Activated CD4-positive, alpha-beta T cell treated with anti-CD3 and anti-CD28 coated beads, Interleukin-2, amount 10 ng/mL, durations not matched to agents 24 days and 14 days (primary cell): ENCODE measurements around the gene PNMA1. TPM values are rescaled to one million over a fixed set of nuclear protein-coding genes. Genes with fewer than 3 reads are reported as not detected.
A peak's percentile ranks its signal among the peaks of the same experiment; 100 is the strongest.
"Not testable (repeated sequence)": the region's sequence is repeated elsewhere in the genome, so short reads cannot be mapped to it uniquely, and the experiment has no call there.

Experiments used
- DNase-seq: peaks from one replicate; pipeline ENCODE4 v3.0.0; 2022
- H3K27ac Mint-ChIP-seq: one replicate; pipeline ENCODE4 v1.8.0; 2022; ENCODE audit warnings: mild to moderate bottlenecking, mixed read lengths
- H3K27me3 Mint-ChIP-seq: one replicate; pipeline ENCODE4 v1.8.0; 2022; ENCODE audit warnings: mixed read lengths
- H3K36me3 Mint-ChIP-seq: one replicate; pipeline ENCODE4 v1.8.0; 2022; ENCODE audit warnings: low read depth, mild to moderate bottlenecking, mixed read lengths
- H3K4me1 Mint-ChIP-seq: one replicate; pipeline ENCODE4 v1.8.0; 2021; ENCODE audit warnings: mixed read lengths
- H3K4me3 Mint-ChIP-seq: one replicate; pipeline ENCODE4 v1.8.0; 2022; ENCODE audit warnings: mild to moderate bottlenecking, moderate library complexity, mixed read lengths
- H3K9me3 Mint-ChIP-seq: one replicate; pipeline ENCODE4 v1.8.0; 2021; ENCODE audit warnings: mixed read lengths
- intact Hi-C: fragments of 100-400 bp; cut with micrococcal nuclease; formaldehyde crosslinking; loops from one replicate; pipeline ENCODE4 v1.15.1; 2023
- total RNA-seq: library from RNA; stranded (reverse); gene quantifications from 2 replicates; pipeline ENCODE4 v1.2.3, GENCODE V29; 2022

The PNMA1 gene
- total RNA-seq, 1 donor from 2014 or later, result 30.4 TPM

DNA sequence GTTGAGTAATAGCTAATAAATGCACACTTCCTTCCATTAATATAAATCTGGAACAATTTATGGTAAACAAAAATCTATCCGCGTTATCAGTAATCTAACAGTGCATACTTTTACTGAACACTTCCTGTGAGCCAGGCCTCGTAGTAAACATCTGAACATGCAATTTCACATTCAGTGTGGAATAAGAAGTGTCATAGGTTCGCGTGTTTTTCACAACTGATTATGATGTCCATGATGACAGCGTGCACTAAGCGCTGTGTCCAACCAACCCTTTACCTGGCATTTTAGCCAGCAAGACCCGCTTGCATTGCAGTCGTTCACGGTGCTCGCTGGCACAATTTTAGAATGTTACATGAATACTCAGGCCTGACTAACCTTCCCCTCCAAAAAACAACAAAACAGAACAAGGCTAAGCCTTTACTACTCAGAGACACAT lies 2.1 kb downstream of the PNMA1 start:
- peak overlapping the region; percentile 92 for H3K4me3 Mint-ChIP-seq
- peaks cover 30% of the 10 kb centered on the region for H3K36me3 Mint-ChIP-seq
- H3K9me3 Mint-ChIP-seq, result no peaks in the 10 kb centered on the region
- peak overlapping the region; percentile 93 for H3K27ac Mint-ChIP-seq
- H3K4me1 Mint-ChIP-seq, result peaks cover 27% of the 10 kb centered on the region
- intact Hi-C loops, result loop anchor here (1.0 to 10.0 kb wide), 5 partner anchors 16 to 305 kb away; partner anchors contain the start of genes BBOF1, DNAL1, ENTPD5 and RIOX1
- H3K27me3 Mint-ChIP-seq, result no peaks in the 10 kb centered on the region
- peak; percentile 73 for DNase-seq

DNA sequence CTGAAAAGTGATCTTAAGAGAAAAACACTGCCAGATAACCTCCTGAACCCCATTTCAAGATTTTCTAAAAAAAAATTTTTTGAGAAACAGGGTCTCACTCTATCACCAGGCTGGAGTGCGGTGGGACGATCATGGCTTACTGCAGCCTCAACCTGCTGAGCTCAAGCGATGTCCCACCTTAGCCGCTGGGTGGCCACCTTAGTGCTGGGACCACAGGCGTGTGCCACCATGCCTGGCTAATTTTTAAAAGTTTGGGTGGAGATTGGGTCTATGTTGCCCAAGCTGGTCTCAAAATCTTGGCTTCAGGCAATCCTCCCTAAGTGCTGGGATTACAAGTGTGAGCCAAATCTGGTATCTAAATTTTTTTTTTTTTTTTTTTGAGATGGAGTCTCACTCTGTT lies 3.4 kb downstream of the PNMA1 start:
- Mint-ChIP-seq H3K27me3 (no peaks in the 10 kb centered on the region), H3K27ac (no peak overlapping the region), H3K4me1 (peaks cover 25% of the 10 kb centered on the region), H3K9me3 (no peaks in the 10 kb centered on the region), H3K36me3 (peaks cover 19% of the 10 kb centered on the region), H3K4me3 (no peak overlapping the region)
- intact Hi-C loops, result loop anchor here (5.0 to 10.0 kb wide), 3 partner anchors 177 to 307 kb away; partner anchors contain the start of genes BBOF1, ENTPD5, RIOX1 and ZNF410
- no peak for DNase-seq

DNA sequence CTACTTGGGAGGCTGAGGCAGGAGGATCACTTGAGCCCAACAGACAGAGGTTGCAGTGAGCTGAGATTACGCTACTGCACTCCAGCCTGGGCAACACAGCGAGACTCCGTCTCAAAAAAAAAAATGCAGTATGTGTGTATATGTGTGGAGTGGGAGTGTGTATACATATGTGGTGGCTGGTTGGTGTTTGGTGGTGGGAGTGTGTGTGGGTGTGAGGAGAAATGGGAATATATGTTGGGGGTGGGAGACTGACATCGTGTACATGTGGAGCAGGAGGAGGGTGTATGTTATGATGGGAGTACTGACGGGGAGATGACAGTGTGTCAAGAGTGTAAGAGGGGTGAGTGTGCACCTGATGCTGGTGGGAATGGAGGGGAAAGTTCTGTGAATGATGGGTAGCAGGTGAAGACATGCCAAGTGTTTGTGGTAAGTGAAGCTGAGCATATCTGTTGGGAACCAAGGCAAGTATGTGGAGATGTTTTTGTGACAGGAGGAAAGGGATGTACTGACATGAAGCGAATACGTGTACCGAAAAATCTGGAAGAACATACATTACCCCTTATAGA lies 4.2 kb downstream of the PNMA1 start:
- intact Hi-C loops, result loop anchor here (5.0 to 10.0 kb wide), 3 partner anchors 177 to 307 kb away; partner anchors contain the start of genes BBOF1, ENTPD5, RIOX1 and ZNF410
- H3K4me3 Mint-ChIP-seq, result peak overlapping the region; percentile 25
- H3K27ac Mint-ChIP-seq, result peak overlapping the region; percentile 19

DNA sequence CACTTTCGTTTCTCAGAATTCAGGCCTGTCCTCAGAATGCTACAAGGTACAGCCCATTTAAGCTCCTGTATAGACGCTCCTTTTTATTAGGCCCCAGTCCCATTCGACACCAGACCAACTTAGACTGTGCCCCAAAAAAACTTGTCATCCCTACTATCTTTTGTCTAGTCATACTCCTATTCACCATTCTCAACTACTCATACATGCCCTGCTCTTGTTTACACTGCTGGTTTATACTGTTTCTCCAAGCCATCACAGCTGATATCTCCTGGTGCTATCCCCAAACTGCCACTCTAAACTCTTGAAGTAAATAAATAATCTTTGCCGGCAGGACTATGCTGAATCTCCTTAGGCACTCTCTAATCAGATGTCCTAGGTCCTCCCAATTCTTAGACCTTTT lies 6.1 kb downstream of the PNMA1 start:
- DNase-seq, H3K9me3 Mint-ChIP-seq, H3K36me3 Mint-ChIP-seq, H3K4me3 Mint-ChIP-seq, H3K27ac Mint-ChIP-seq, intact Hi-C loops, H3K27me3 Mint-ChIP-seq: not testable (repeated sequence)
- peaks cover 16% of the 10 kb centered on the region for H3K4me1 Mint-ChIP-seq

More for the DNA sequence above, 4.2 kb downstream of the PNMA1 start:
- Mint-ChIP-seq H3K27me3 (no peaks in the 10 kb centered on the region), H3K4me1 (peaks cover 25% of the 10 kb centered on the region), H3K36me3 (peaks cover 17% of the 10 kb centered on the region), H3K9me3 (no peaks in the 10 kb centered on the region)
- DNase-seq, result no peak

DNA sequence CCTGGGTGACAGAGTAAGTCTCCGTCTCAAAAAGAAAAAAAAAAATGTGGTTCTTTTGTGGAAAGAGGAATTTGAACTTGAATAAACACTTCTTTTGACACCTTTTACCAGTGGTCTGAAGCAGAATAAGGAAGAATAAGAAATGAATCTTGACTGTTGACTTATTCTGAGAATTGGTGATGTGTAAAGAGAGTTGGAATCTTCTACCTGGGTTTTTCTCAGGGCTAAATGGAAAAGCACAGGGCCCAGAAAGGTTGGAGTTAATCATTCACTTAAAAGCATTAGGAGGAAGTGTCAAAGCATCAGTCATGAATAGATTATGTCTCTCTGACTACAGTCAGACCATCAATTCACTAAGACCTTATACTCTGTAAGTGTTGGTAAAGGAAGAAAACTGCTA lies 13.9 kb downstream of the PNMA1 start:
- peak; percentile 48 for DNase-seq
- H3K4me1 Mint-ChIP-seq, result peaks cover 26% of the 10 kb centered on the region
- intact Hi-C loops, result no loop called here
- peak overlapping the region; percentile 38 for H3K27ac Mint-ChIP-seq
- H3K4me3 Mint-ChIP-seq, result no peak overlapping the region
- no peaks in the 10 kb centered on the region for H3K9me3 Mint-ChIP-seq
- H3K36me3 Mint-ChIP-seq, result no peaks in the 10 kb centered on the region
- peaks cover 2% of the 10 kb centered on the region for H3K27me3 Mint-ChIP-seq

DNA sequence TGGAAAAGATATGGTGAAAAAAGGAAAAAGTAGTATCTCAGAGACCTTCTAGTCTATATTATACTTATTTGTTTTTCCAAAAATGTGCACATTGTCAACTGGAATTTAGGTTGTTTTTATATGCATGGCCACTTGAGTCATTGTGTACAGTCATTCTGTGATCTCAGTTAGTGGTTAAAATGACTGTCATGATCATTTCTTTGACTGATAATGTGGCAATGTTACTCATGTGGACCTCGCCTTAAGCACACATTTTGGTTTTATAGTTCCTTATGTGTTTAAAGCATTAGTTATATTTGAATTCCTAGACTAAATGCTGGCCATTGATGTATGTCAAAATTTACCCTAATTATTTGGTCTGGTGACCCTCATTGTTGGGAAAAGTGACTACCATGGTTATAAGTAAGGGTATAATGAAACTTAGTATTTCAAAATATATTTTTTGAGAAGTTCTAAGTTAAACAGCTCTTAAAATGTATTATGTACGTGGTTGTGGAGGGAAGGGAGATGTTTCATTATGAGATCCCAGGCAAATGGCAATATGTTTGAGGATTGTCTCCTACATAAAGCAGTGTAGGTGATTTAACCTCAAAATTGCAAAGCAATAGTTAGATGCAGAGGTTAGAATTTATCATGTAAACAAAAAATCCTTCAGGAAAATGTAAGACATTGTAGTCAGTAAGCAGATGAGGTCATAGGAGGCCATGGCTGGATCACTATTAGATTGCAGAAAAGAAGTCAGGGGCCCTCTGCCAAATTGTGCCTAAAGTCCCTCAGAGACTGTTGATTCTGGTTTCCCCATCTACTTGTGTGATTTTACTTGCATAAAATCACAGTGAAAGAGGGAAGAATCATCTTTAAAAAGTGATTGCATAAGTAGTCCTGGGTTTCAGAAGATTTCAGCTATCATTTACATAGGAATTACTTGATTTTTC lies 17.5 kb downstream of the PNMA1 start:
- H3K36me3 Mint-ChIP-seq, result peaks cover 2% of the 10 kb centered on the region
- intact Hi-C loops, result loop anchor here (1.0 kb wide), 2 partner anchors 16 to 62 kb away; no protein-coding TSS in a partner anchor

DNA sequence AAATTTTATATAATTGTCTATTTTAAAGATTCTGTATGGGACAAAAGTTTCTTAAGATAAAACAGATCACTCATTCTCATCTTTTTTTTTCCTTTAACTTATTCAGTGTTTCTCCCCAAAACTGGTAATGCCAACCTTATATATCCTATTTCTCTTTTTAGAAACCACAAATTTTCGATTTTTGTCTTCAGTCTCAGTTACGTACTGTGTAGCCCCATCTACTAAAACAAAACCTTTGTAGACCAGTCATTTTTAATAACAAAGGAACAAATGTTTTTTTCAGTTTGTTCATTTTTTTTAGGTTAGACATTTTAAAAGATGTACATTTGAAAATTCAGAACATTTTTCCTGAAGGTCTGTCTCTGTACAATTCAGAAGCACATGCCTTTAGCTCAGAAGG lies 18.2 kb downstream of the PNMA1 start:
- Mint-ChIP-seq H3K4me3 (peak overlapping the region; percentile 69), H3K9me3 (no peaks in the 10 kb centered on the region), H3K27me3 (no peaks in the 10 kb centered on the region), H3K36me3 (peaks cover 2% of the 10 kb centered on the region), H3K27ac (peak overlapping the region; percentile 90), H3K4me1 (peaks cover 23% of the 10 kb centered on the region)
- no peak for DNase-seq
- intact Hi-C loops, result loop anchor here (1.0 kb wide), 2 partner anchors 16 to 62 kb away; no protein-coding TSS in a partner anchor

More for the DNA sequence above, 17.5 kb downstream of the PNMA1 start:
- Mint-ChIP-seq H3K4me3 (peak overlapping the region; percentile 69), H3K27me3 (no peaks in the 10 kb centered on the region), H3K4me1 (peaks cover 26% of the 10 kb centered on the region), H3K9me3 (no peaks in the 10 kb centered on the region), H3K27ac (peak overlapping the region; percentile 90)
- DNase-seq, result peak; percentile 56

DNA sequence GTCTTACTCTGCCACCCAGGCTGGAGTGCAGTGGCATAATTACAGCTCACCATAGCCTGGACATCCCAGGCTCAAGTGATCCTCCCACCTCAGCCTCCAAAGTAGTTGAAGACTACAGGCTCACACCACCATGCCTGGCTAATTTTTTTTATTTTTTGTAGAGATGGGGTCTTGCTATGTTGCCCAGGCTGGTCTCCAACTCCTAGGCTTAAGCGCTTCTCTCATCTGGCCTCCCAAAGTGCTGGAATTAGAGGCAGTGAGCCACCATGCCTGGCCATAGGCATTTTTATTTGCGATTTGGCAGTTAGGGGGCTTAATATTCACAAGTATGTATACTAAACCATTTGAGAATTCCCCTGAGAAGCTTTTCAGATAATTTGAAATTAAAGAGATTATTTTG lies 19.1 kb downstream of the PNMA1 start:
- Mint-ChIP-seq H3K9me3 (no peaks in the 10 kb centered on the region), H3K4me1 (peaks cover 16% of the 10 kb centered on the region), H3K4me3 (no peak overlapping the region), H3K27me3 (no peaks in the 10 kb centered on the region), H3K36me3 (peaks cover 2% of the 10 kb centered on the region), H3K27ac (no peak overlapping the region)
- intact Hi-C loops, result no loop called here
- DNase-seq, result no peak

DNA sequence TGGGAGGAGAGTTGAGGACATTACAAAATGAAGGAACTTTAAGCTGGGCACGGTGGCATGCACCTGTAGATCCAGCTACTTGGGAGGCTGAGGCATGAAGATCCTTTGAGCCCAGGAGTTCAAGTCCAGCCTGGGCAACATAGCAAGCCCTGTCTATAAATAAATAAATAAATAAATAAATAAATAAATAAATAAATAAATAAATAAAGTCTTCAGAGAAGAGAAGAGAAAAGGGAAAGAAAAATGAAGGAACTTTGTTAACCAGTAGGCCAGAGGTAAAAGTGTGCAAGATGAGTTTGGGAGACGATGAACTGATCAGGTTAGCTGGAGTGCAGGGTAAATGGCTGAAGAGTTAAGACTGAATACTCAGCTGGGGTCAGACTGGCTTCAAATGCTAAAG lies 20.1 kb downstream of the PNMA1 start:
- no peaks in the 10 kb centered on the region for H3K9me3 Mint-ChIP-seq
- intact Hi-C loops, result no loop called here

DNA sequence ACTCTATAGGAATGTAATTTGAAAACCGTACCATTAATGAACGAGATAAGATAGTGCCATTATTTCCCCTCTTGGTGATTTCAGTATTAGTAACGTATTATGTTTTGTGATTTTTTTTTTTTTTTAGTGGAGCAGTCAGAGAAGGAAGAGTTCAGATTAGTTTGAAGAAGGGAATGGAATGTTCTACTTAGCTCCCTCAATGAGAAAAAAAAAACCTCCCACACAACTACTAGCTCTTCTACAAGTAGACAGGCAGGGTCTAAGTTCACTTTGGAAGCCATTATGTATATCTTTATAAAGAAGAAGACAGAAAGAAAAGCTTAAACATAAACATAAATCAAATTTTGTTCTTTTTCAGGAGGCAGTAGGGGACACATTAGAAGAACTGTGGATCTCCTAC lies 27.3 kb downstream of the PNMA1 start:
- Mint-ChIP-seq H3K36me3 (no peaks in the 10 kb centered on the region), H3K27me3 (no peaks in the 10 kb centered on the region), H3K4me3 (no peak overlapping the region), H3K4me1 (no peaks in the 10 kb centered on the region), H3K9me3 (no peaks in the 10 kb centered on the region), H3K27ac (no peak overlapping the region)
- intact Hi-C loops, result no loop called here
- DNase-seq, result no peak

More for the DNA sequence above, 20.1 kb downstream of the PNMA1 start:
- Mint-ChIP-seq H3K36me3 (peaks cover 2% of the 10 kb centered on the region), H3K27ac (no peak overlapping the region), H3K4me1 (peaks cover 16% of the 10 kb centered on the region), H3K4me3 (no peak overlapping the region), H3K27me3 (no peaks in the 10 kb centered on the region)
- no peak for DNase-seq

DNA sequence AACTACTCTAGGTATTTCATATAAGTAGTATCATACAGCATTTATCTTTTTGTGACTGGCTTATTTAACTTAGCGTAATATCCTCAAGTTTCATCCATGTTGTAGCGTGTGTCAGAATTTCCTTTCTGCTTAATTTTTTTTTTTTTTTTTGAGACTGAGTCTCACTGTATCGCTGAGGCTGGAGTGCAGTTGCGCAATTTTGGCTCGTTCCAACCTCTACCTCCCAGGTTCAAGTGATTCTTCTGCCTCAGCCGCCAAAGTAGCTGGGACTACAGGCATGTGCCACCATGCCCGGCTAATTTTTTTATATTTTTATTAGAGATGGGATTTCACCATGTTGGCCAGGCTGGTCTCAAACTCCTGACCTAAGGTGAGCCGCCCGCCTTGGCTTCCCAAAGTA lies 28.9 kb downstream of the PNMA1 start:
- intact Hi-C loops, result no loop called here
- Mint-ChIP-seq H3K27ac (no peak overlapping the region), H3K9me3 (no peaks in the 10 kb centered on the region), H3K4me3 (no peak overlapping the region), H3K27me3 (no peaks in the 10 kb centered on the region), H3K4me1 (no peaks in the 10 kb centered on the region), H3K36me3 (no peaks in the 10 kb centered on the region)
- DNase-seq, result no peak

DNA sequence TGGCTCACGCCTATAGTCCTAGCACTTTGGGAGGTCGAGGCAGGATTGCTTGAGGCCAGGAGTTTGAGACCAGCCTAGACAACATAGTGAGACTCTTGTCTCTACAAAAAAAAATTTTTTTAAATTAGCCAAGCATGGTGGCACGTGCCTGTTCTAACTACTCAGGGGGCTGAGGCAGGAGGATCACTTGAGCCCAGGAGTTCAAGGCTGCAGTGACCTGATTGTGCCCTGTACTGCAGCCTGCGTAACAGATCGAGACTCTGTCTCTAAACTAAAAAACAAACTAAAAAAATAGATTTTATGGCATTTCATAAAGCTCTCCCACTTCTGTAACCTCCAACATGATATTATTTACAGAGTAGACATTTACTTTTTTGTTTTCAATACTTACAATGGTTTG lies 29.6 kb downstream of the PNMA1 start:
- no peaks in the 10 kb centered on the region for H3K9me3 Mint-ChIP-seq
- no peaks in the 10 kb centered on the region for H3K27me3 Mint-ChIP-seq
- intact Hi-C loops, result no loop called here
- DNase-seq, result no peak
- H3K4me1 Mint-ChIP-seq, result no peaks in the 10 kb centered on the region
- H3K36me3 Mint-ChIP-seq, result no peaks in the 10 kb centered on the region
- H3K27ac Mint-ChIP-seq, result no peak overlapping the region
- H3K4me3 Mint-ChIP-seq, result no peak overlapping the region

DNA sequence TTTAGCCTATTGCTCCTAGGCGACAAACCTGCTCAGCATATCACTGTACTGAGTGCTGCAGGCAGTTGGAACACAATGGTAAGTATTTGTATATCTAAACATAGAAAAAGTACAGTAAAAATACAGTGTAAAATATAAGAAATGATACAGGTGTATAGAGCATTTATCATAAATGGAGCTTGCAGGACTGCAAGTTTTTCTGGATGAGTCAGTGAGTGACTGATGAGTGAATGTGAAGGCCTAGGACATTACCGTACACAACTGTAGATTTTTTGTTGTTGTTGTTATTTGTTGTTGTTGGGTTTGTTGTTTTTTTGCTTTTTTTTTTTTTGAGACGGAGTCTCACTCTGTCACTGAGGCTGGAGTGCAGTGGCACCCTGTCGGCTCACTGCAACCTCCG lies 33.4 kb downstream of the PNMA1 start:
- Mint-ChIP-seq H3K36me3 (no peaks in the 10 kb centered on the region), H3K9me3 (no peaks in the 10 kb centered on the region), H3K4me3 (no peak overlapping the region), H3K4me1 (no peaks in the 10 kb centered on the region), H3K27ac (no peak overlapping the region), H3K27me3 (no peaks in the 10 kb centered on the region)
- DNase-seq, result no peak
- intact Hi-C loops, result no loop called here

DNA sequence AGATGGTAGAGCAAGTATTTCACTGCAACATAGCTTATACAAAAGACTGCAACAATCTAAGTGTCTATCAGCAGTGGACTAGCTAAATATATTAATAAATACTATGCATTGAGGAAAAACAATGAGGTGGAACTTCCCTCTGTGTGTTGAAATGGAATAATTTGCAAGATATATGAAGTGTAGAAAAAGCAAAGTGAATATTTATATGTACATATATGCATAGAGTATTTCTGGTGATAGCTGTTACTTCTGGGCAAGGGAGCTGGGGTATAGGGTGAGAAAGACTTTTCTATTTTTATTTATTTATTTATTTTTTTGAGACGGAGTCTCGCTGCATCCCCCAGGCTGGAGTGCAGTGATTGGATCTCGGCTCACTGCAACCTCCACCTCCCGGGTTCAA lies 35.5 kb downstream of the PNMA1 start:
- H3K27ac Mint-ChIP-seq, result no peak overlapping the region
- no peak for DNase-seq
- intact Hi-C loops, result no loop called here
- no peaks in the 10 kb centered on the region for H3K4me1 Mint-ChIP-seq
- no peak overlapping the region for H3K4me3 Mint-ChIP-seq
- H3K9me3 Mint-ChIP-seq, result no peaks in the 10 kb centered on the region
- no peaks in the 10 kb centered on the region for H3K27me3 Mint-ChIP-seq
- no peaks in the 10 kb centered on the region for H3K36me3 Mint-ChIP-seq
